ENCODE measurements around the gene TMEM89.

DNA sequence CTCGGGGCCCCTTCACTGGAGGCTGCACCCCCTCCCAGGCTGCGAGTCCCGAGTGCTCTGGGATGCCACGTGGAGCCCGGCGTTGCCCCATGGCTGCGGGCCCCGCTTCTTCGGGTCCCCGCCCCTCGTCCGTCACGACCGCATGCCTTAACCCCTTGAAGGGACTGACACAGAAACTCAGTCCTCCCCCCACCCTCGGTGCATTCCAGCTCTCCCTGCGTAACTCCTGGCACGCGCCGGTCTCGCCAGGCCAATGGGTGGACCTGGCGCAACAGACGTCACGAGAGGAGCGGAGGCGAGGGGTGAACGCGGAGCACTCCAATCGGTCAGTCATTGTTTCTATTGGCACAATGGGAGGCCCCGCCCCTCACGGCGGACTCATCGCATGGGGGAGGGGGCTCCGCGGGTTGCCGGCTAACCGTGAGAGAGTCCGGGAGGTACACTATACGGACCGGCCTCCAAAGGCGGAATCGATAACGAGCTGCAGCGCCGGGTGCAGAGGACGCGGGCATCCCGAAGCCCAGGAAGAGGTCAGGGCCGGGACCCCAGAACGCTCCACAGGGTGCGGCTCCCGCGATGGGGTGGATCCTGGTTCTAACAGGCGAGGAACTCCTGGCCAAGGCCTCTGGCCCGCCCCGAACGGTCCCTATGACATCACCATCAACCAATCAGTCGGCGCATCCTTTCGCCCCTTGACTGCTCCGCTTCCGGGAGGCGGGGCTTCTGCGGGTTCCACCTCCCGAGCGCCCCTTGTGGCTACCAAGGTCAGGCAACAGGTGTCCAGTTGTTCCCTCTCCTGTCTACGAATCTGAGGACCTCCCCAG, 42.1 kb upstream of the TMEM89 start:
- TF ChIP-seq, protein P1, sequence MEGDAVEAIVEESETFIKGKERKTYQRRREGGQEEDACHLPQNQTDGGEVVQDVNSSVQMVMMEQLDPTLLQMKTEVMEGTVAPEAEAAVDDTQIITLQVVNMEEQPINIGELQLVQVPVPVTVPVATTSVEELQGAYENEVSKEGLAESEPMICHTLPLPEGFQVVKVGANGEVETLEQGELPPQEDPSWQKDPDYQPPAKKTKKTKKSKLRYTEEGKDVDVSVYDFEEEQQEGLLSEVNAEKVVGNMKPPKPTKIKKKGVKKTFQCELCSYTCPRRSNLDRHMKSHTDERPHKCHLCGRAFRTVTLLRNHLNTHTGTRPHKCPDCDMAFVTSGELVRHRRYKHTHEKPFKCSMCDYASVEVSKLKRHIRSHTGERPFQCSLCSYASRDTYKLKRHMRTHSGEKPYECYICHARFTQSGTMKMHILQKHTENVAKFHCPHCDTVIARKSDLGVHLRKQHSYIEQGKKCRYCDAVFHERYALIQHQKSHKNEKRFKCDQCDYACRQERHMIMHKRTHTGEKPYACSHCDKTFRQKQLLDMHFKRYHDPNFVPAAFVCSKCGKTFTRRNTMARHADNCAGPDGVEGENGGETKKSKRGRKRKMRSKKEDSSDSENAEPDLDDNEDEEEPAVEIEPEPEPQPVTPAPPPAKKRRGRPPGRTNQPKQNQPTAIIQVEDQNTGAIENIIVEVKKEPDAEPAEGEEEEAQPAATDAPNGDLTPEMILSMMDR (IDR thresholded peaks at IDR 0.05; ENCODE audit: low read depth, low read length, poor library complexity, severe bottlenecking): peak; percentile 77
- no peak for TF ChIP-seq EZH2phosphoT487 (IDR thresholded peaks at IDR 0.05; ENCODE audit: borderline replicate concordance, low read length)
